Activated CD8-positive, alpha-beta memory T cell treated with anti-CD3 and anti-CD28 coated beads for 1 hour (primary cell): ENCODE measurements around the gene GPC6.

Experiments
- DNase-seq, 2 donors: peaks; one replicate each; pipeline ENCODE4 v3.0.0-alpha.2; 2020; ENCODE audit warnings: low read depth in 1 of 2; ENCODE audit errors: extremely low read depth in 1 of 2

The GPC6 gene

GRCh38 chr13:94415500-94416237, 1189.1 kb downstream of the GPC6 start:
- no peak for DNase-seq

- no peak for DNase-seq
Measured at GRCh38 chr13:94416454-94417080, 1190.0 kb downstream of the GPC6 start.

GRCh38 chr13:94417294-94417693, 1190.7 kb downstream of the GPC6 start:
- no peak for DNase-seq

- no peak for DNase-seq
Measured at GRCh38 chr13:94419304-94419924, 1192.8 kb downstream of the GPC6 start.

- DNase-seq = no peak
Measured at GRCh38 chr13:94419925-94420305, 1193.3 kb downstream of the GPC6 start.

- DNase-seq = no peak
Measured at GRCh38 chr13:94427313-94427953, 1200.8 kb downstream of the GPC6 start.

- no peak for DNase-seq
Measured at GRCh38 chr13:94431574-94431973, 1205.0 kb downstream of the GPC6 start.

GRCh38 chr13:94431987-94432386, 1205.4 kb downstream of the GPC6 start:
- no peak for DNase-seq

- DNase-seq = no peak
Measured at GRCh38 chr13:94433055-94433961, 1206.7 kb downstream of the GPC6 start.

- no peak for DNase-seq
Measured at GRCh38 chr13:94435604-94436226, 1209.1 kb downstream of the GPC6 start.

- no peak for DNase-seq
Measured at GRCh38 chr13:94444826-94445225, 1218.2 kb downstream of the GPC6 start.

- DNase-seq = no peak
Measured at GRCh38 chr13:94454334-94454733, 1227.7 kb downstream of the GPC6 start.

- DNase-seq = no peak
Measured at GRCh38 chr13:94454906-94455305, 1228.3 kb downstream of the GPC6 start.

- no peak for DNase-seq
Measured at GRCh38 chr13:94455414-94455813, 1228.8 kb downstream of the GPC6 start.
